GM06990 (cell line): ENCODE measurements around the gene ERVMER34-1.

Experiments
- DNase-seq: peaks from one replicate; pipeline ENCODE4 v3.0.0-alpha.2; 2011; ENCODE audit not compliant: insufficient read length; ENCODE audit errors: extremely low read depth
- H3K27me3 ChIP-seq: replicated peaks from 2 replicates; pipeline ENCODE4 v1.6.0; 2011; ENCODE audit warnings: low read length; ENCODE audit not compliant: control insufficient read depth, insufficient read depth
- H3K36me3 ChIP-seq: 2 replicates; pipeline ENCODE4 v1.5.1; 2011; ENCODE audit warnings: low read length; ENCODE audit not compliant: control insufficient read depth, insufficient read depth
- H3K4me3 ChIP-seq: replicated peaks from 2 replicates; pipeline ENCODE4 v1.5.1; 2011; ENCODE audit warnings: low read depth, mild to moderate bottlenecking, control low read depth, low read length
- TF ChIP-seq, protein P1 (sequence below): IDR thresholded peaks from 2 replicates; pipeline ENCODE4 v1.5.1; 2011; ENCODE audit warnings: low read length, control low read depth, mild to moderate bottlenecking, inconsistent platforms; ENCODE audit not compliant: insufficient read depth, poor library complexity, severe bottlenecking

ERVMER34-1 gene, protein sequence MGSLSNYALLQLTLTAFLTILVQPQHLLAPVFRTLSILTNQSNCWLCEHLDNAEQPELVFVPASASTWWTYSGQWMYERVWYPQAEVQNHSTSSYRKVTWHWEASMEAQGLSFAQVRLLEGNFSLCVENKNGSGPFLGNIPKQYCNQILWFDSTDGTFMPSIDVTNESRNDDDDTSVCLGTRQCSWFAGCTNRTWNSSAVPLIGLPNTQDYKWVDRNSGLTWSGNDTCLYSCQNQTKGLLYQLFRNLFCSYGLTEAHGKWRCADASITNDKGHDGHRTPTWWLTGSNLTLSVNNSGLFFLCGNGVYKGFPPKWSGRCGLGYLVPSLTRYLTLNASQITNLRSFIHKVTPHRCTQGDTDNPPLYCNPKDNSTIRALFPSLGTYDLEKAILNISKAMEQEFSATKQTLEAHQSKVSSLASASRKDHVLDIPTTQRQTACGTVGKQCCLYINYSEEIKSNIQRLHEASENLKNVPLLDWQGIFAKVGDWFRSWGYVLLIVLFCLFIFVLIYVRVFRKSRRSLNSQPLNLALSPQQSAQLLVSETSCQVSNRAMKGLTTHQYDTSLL

DNA sequence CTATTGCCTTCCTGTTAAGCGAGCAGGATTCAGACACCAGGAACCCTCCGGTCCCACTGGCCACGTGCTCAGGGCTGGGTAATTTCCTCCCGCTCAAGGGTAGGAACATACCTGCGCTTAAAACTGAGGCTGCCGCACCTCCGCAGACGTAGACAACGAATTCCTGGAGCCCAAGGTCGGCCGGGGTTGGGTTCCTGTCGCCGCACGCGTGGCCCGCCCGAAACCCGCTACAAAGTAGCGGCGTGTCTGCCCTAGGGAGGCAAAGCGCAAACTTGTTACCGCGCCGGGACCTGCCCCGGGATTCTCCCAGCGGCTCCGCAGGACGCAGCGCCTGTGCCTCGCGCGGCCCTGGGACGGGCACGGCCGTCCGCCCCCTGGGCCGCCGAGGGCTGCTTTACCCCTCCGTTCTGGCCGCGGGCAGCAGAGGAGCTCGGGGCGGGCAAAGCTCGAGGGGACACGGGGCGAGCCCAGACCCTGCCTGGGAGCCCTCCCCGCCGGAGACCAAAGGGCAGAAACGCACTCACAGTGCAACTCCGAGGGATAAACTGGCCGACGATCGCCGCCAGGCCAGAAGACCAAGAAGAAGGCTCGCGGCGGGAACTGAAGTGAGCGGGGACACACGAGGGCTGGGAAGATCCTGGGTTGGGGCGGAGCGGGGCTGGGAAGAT lies at the start of gene ERVMER34-1:
TSS of gene ERVMER34-1 (minus strand) at position 607 of the 668 bp plus-strand sequence. CDS start 5,905 bp downstream, outside the sequence.
- H3K27me3 ChIP-seq: no peaks in the 10 kb centered on the region; the same call in 1 of the 2 replicates
- TF ChIP-seq, protein P1, sequence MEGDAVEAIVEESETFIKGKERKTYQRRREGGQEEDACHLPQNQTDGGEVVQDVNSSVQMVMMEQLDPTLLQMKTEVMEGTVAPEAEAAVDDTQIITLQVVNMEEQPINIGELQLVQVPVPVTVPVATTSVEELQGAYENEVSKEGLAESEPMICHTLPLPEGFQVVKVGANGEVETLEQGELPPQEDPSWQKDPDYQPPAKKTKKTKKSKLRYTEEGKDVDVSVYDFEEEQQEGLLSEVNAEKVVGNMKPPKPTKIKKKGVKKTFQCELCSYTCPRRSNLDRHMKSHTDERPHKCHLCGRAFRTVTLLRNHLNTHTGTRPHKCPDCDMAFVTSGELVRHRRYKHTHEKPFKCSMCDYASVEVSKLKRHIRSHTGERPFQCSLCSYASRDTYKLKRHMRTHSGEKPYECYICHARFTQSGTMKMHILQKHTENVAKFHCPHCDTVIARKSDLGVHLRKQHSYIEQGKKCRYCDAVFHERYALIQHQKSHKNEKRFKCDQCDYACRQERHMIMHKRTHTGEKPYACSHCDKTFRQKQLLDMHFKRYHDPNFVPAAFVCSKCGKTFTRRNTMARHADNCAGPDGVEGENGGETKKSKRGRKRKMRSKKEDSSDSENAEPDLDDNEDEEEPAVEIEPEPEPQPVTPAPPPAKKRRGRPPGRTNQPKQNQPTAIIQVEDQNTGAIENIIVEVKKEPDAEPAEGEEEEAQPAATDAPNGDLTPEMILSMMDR: no peak
- no peak for DNase-seq
- no peaks in the 10 kb centered on the region for H3K36me3 ChIP-seq
- H3K4me3 ChIP-seq: no peak within 1 kb of the TSS

DNA sequence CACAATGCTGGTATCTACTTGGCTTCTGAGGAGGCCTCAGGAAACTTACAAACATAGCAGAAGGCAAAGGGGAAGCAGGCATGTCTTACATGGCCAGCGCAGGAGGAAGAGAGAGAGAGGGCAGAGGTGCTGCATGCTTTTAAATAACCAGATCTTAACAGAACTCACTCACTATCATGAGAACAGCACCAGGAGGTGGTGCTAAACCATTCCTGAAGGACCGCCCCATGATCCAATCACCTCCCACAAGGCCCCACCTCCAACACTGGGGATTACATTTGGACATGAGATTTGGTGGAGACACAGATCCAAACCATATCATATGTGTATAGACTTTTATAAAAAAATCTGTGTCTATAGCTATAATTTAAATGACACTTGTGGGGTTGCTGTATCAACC lies 48.6 kb upstream of the ERVMER34-1 start:
- no peaks in the 10 kb centered on the region for H3K36me3 ChIP-seq
- no peaks in the 10 kb centered on the region for H3K27me3 ChIP-seq
- TF ChIP-seq, protein P1: no peak
- H3K4me3 ChIP-seq: no peak overlapping the region
- DNase-seq: no peak

DNA sequence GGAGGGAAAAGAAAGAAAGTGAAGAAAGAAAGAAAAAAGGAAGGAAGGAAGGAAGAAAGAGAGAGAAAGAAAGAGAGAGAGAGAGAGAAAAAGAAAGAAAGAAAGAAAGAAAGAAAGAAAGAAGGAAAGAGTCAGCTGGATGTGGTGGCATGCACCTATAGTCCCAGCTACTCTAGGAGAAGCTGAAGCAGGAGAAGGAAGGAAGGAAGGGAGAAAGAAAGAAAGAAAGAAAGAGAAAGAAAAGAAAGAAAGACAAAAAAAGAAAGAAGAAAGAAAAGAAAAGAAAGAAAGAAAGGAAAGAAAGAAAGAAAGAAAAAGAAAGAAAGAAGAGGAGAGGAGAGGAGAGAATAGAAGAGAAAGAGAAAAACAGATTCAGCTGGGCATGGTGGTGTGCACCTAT lies 44.3 kb upstream of the ERVMER34-1 start:
- TF ChIP-seq, protein P1: no peak
- no peak for DNase-seq
- no peaks in the 10 kb centered on the region for H3K27me3 ChIP-seq
- no peak overlapping the region for H3K4me3 ChIP-seq
- no peaks in the 10 kb centered on the region for H3K36me3 ChIP-seq

DNA sequence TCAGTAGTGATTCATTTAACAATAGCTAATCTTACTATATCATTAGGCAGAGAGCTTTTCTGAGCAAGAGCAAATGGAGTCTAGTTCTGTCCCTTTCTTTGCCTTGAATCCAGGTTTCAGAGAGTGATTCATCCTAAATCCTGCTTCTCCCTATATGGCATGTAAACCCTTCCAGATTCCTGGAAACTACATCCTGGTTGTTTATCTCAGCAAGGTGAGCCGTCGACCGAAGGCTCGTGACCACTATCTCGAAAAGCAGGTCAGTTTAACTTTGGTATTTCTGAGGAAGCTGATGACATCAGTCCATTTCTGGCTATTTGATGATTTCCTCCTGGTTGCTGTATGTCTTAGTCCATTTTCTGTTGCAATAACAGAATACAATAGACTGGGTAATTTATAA lies 40.7 kb upstream of the ERVMER34-1 start:
- no peak for DNase-seq
- TF ChIP-seq, protein P1: no peak
- H3K4me3 ChIP-seq: no peak overlapping the region
- no peaks in the 10 kb centered on the region for H3K36me3 ChIP-seq
- H3K27me3 ChIP-seq: no peaks in the 10 kb centered on the region

DNA sequence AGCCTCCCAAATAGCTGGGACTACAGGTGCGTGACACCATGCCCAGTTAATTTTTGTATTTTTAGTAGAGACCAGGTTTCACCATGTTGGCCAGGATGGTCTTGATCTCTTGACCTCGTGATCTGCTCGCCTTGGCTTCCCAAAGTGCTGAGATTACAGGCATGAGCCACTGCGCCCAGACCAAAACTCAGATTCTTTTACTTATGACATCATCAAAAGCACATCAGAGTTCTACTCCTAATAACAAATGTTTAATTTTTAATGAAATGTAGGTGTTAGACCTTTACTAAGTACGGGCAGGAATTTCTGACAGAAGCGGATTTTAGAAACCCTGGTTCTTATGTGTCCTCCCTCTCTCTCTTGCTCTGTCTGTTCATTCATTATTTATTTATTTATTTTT lies 38.5 kb upstream of the ERVMER34-1 start:
- DNase-seq: no peak
- TF ChIP-seq, protein P1: no peak
- H3K27me3 ChIP-seq: no peaks in the 10 kb centered on the region
- H3K4me3 ChIP-seq: no peak overlapping the region
- no peaks in the 10 kb centered on the region for H3K36me3 ChIP-seq
